PC-9 (cell line): ENCODE data around the gene IRF6. TPM values are rescaled to one million over a fixed set of nuclear protein-coding genes. Genes with fewer than 3 reads are reported as not detected.

ENCODE experiments used
- BruUV-seq: library from RNA; stranded (reverse); fragments of 400-500 nt; replicated peaks from 2 replicates; lab custom pipeline; 2021; lab: Mats Ljungman, UMichigan
- CTCF ChIA-PET: fragments of 300-600 bp; sonication (Branson Sonifier 250); formaldehyde crosslinking; loops from one replicate; lab custom pipeline; 2022; ENCODE audit warnings: antibody characterized with exemption; lab: Charles Lee
- POLR2A ChIA-PET: fragments of 300-600 bp; sonication (Branson Sonifier 250); formaldehyde crosslinking; loops from one replicate; lab custom pipeline; 2022; ENCODE audit warnings: antibody characterized with exemption; ENCODE audit not compliant: unreplicated experiment; lab: Charles Lee
- DNase-seq, 2 experiments: peaks; one replicate each; pipeline versions ENCODE4 v3.0.0 to v3.0.0-alpha.2; 2015 to 2022; ENCODE audit warnings: mixed read lengths in 1 of 2
- H2AFZ ChIP-seq: fragments of 200-600 bp; sonication (generic); 2 replicates; pipeline ENCODE4 v1.8.1; 2017; ENCODE audit warnings: antibody characterized with exemption
- H3F3A ChIP-seq: fragments of 200-600 bp; sonication (generic); 2 replicates; pipeline ENCODE4 v1.8.1; 2017; ENCODE audit warnings: antibody characterized with exemption, mild to moderate bottlenecking, low read depth; ENCODE audit not compliant: insufficient read depth
- H3K27ac ChIP-seq: fragments of 200-600 bp; sonication (generic); 2 replicates; pipeline ENCODE4 v1.6.1; 2016; ENCODE audit warnings: mixed run types
- H3K27me3 ChIP-seq: fragments of 200-600 bp; sonication (generic); 2 replicates; pipeline ENCODE4 v1.6.1; 2016; ENCODE audit warnings: low read depth, mixed run types; ENCODE audit not compliant: insufficient read depth
- H3K36me3 ChIP-seq: fragments of 200-600 bp; sonication (generic); 2 replicates; pipeline ENCODE4 v1.6.1; 2016; ENCODE audit warnings: low read depth, mixed run types
- H3K4me1 ChIP-seq: fragments of 200-600 bp; sonication (generic); replicated peaks from 2 replicates; pipeline ENCODE4 v1.6.1; 2016; ENCODE audit warnings: mixed run types; ENCODE audit not compliant: insufficient read depth
- H3K4me2 ChIP-seq: fragments of 200-600 bp; sonication (generic); 2 replicates; pipeline ENCODE4 v1.6.1; 2017; ENCODE audit warnings: mixed run types
- H3K4me3 ChIP-seq: fragments of 200-600 bp; sonication (generic); 2 replicates; pipeline ENCODE4 v1.6.1; 2016; ENCODE audit warnings: mixed run types
- H3K79me2 ChIP-seq: fragments of 200-600 bp; sonication (generic); 2 replicates; pipeline ENCODE4 v1.6.1; 2017; ENCODE audit warnings: low read depth, mixed run types
- H3K9me2 ChIP-seq: fragments of 200-600 bp; sonication (generic); 2 replicates; pipeline ENCODE4 v1.8.1; 2017; ENCODE audit warnings: mild to moderate bottlenecking; ENCODE audit not compliant: insufficient read depth
- H3K9me3 ChIP-seq: fragments of 200-600 bp; sonication (generic); 2 replicates; pipeline ENCODE4 v1.8.1; 2016; ENCODE audit warnings: low read depth; ENCODE audit not compliant: insufficient read depth
- H4K20me1 ChIP-seq: fragments of 200-600 bp; sonication (generic); 2 replicates; pipeline ENCODE4 v1.8.1; 2017; ENCODE audit not compliant: insufficient read depth
- EZH2 ChIP-seq: fragments of 200-600 bp; sonication (generic); IDR thresholded peaks from 2 replicates; pipeline ENCODE4 v1.8.0; 2017; ENCODE audit warnings: antibody characterized with exemption, low read depth
- intact Hi-C: fragments of 100-400 bp; cut with micrococcal nuclease; formaldehyde crosslinking; loops from one replicate; pipeline ENCODE4 v1.10.0; 2022; ENCODE audit not compliant: unreplicated experiment
- total RNA-seq: library from RNA; stranded (reverse); gene quantifications from 2 replicates; pipeline ENCODE4 v1.2.3, GENCODE V29; 2021
- TF ChIP-seq, protein P1 (sequence below): fragments of 200-600 bp; sonication (generic); conservative IDR thresholded peaks from 2 replicates; pipeline ENCODE4 v1.6.1; 2017; ENCODE audit warnings: mixed run types, antibody characterized with exemption, mild to moderate bottlenecking, moderate library complexity

IRF6 gene
- total RNA-seq, 1 experiment from 2014 or later = 46.5 TPM

DNA sequence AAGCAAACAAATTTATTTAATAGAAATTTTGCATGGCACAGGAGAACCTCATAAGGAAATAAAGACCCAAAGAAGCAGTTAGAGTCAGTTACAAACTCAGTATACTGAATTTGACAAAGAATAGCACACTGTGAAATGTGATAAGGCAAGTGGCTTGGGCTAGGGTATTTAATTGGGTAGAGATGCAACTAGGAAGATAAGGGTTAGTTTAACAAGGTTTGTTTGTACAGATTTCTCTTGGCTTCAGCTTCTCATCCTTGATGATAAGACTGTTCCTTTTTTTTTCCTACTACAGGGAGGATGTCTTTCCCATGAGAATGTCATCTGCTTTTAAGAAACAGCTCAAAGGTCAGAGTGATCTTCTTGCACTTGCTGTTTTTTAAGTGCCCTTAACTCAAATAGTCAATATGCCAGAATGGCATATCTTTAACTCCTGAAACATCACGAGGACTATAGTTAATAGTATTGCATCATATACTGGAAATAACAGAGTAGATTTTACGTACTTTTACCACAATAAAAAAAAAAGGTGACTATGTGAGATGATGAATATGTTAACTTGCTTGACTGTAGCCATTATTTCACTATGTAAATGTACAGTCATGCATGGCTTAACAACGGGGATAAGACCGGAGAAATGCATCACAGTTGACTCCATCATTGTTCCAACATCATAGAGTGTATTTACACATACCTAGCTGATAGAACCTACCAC, 59.3 kb downstream of the IRF6 start:
- no peak for DNase-seq
- ChIA-PET CTCF (interaction anchor here (1.1 kb wide), 1 partner anchor 159 kb away, joined by 5 read pairs; no protein-coding TSS in a partner anchor), POLR2A (no interaction called here)
- no peaks in the 10 kb centered on the region; the same call in 1 of the 2 replicates for H3K4me1 ChIP-seq
- H3K9me2 ChIP-seq = no peaks in the 10 kb centered on the region
- no TSS peak for BruUV-seq
- H3K27me3 ChIP-seq = no peaks in the 10 kb centered on the region
- peaks cover 6% of the 10 kb centered on the region; the same call in 1 of the 2 replicates for H3F3A ChIP-seq
- no peak overlapping the region for H3K4me2 ChIP-seq
- H3K4me3 ChIP-seq = no peak overlapping the region
- intact Hi-C loops = loop anchor here (1.0 to 5.0 kb wide), 5 partner anchors 53 to 177 kb away; no protein-coding TSS in a partner anchor
- TF ChIP-seq, protein P1, sequence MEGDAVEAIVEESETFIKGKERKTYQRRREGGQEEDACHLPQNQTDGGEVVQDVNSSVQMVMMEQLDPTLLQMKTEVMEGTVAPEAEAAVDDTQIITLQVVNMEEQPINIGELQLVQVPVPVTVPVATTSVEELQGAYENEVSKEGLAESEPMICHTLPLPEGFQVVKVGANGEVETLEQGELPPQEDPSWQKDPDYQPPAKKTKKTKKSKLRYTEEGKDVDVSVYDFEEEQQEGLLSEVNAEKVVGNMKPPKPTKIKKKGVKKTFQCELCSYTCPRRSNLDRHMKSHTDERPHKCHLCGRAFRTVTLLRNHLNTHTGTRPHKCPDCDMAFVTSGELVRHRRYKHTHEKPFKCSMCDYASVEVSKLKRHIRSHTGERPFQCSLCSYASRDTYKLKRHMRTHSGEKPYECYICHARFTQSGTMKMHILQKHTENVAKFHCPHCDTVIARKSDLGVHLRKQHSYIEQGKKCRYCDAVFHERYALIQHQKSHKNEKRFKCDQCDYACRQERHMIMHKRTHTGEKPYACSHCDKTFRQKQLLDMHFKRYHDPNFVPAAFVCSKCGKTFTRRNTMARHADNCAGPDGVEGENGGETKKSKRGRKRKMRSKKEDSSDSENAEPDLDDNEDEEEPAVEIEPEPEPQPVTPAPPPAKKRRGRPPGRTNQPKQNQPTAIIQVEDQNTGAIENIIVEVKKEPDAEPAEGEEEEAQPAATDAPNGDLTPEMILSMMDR = no peak
- H3K36me3 ChIP-seq = no peaks in the 10 kb centered on the region
- no peaks in the 10 kb centered on the region for H3K79me2 ChIP-seq
- no peak overlapping the region for H2AFZ ChIP-seq
- no peaks in the 10 kb centered on the region for H3K9me3 ChIP-seq
- H3K27ac ChIP-seq = no peak overlapping the region
- H4K20me1 ChIP-seq = no peaks in the 10 kb centered on the region

DNA sequence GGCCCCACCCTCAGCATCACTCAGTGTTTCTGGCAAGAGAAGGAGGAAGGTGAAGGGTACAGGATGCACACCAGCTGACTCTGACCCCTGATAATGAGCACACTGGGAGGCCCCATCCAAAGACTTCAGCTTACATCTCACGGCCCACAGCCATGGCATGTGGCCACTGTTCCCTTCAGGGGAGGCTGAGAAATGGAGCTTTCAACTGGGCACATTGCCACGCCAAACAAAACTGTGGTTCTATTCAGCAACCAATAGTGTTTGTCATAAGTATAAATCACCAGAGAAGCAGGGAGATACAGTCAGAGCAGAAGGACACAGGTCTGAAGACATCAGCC, 62.8 kb downstream of the IRF6 start:
- H3K4me3 ChIP-seq = no peak overlapping the region
- no peaks in the 10 kb centered on the region; the same call in 1 of the 2 replicates for H3K4me1 ChIP-seq
- no peaks in the 10 kb centered on the region for H3K9me2 ChIP-seq
- H4K20me1 ChIP-seq = no peaks in the 10 kb centered on the region
- no peaks in the 10 kb centered on the region for H3K36me3 ChIP-seq
- TF ChIP-seq, protein P1 = no peak
- no peak for TF ChIP-seq EZH2
- ChIA-PET CTCF (no interaction called here), POLR2A (no interaction called here)
- no peaks in the 10 kb centered on the region for H3K79me2 ChIP-seq
- no peaks in the 10 kb centered on the region for H3K27me3 ChIP-seq
- DNase-seq = no peak
- no peak overlapping the region for H3K27ac ChIP-seq
- no peak overlapping the region for H3K4me2 ChIP-seq
- peaks cover 6% of the 10 kb centered on the region; the same call in 1 of the 2 replicates for H3F3A ChIP-seq
- BruUV-seq = no TSS peak
- H3K9me3 ChIP-seq = no peaks in the 10 kb centered on the region
- no peak overlapping the region for H2AFZ ChIP-seq
- intact Hi-C loops = no loop called here

DNA sequence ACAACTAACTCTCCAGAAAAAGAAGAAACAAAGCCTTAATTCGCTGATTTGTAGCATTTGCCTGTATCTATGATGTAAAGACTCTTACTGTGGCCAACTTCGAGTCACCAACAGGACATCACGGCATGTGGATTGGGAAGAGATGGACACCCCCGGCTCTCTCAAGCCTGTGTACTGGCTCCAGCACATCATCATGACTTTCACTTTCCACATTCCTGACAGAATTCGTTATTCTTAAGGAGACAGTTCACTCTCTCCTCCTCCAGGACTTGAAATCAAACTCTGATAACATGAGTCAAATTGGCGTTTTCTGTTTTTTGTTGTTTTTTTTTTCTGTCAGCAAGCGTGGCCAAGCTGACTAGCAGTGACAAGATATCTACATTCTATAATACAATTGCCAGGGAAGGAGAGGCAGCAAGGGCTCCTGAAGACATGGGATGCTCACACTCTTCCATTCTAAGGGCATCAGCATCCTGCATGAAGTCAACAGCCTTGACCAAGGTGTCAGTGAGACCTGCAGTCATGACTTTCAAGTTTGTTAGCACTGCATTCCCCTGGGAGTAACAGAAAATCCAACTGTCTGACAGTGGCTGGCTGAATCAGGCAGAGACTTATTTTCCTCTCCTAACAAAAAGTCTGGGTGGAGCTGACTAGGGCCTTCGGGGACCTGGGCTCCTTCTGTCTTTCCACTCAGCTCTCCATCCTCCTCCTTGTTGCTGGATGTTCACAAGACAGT, 63.4 kb downstream of the IRF6 start:
- no TSS peak for BruUV-seq
- Histone ChIP-seq H3K27me3 (no peaks in the 10 kb centered on the region), H3K4me2 (no peak overlapping the region), H3K4me3 (no peak overlapping the region), H3K9me3 (no peaks in the 10 kb centered on the region), H4K20me1 (no peaks in the 10 kb centered on the region), H3K4me1 (no peaks in the 10 kb centered on the region), H3F3A (peaks cover 6% of the 10 kb centered on the region; the same call in 1 of the 2 replicates), H2AFZ (no peak overlapping the region), H3K27ac (no peak overlapping the region), H3K9me2 (no peaks in the 10 kb centered on the region), H3K36me3 (no peaks in the 10 kb centered on the region), H3K79me2 (no peaks in the 10 kb centered on the region)
- intact Hi-C loops = no loop called here
- TF ChIP-seq EZH2 = no peak
- TF ChIP-seq, protein P1 = no peak
- no peak for DNase-seq
- ChIA-PET CTCF (no interaction called here), POLR2A (no interaction called here)
